WTC11 (cell line): ENCODE data around the gene IL24. TPM values are rescaled to one million over a fixed set of nuclear protein-coding genes. Genes with fewer than 3 reads are reported as not detected.

Source experiments
- ATAC-seq: fragments of 200-7000 bp; cut with Tn5 transposase; 2 replicates; pipeline ENCODE4 v1.10.0; 2021; ENCODE audit warnings: mild to moderate bottlenecking, moderate library complexity
- CTCF ChIA-PET: fragments of 300-600 bp; sonication (Branson Sonifier 250); formaldehyde crosslinking; loops from one replicate; lab custom pipeline; 2021; ENCODE audit warnings: antibody characterized with exemption; lab: Charles Lee
- POLR2A ChIA-PET: fragments of 350-600 bp; sonication (Branson Sonifier 250); formaldehyde crosslinking; loops from one replicate; lab custom pipeline; 2021; ENCODE audit warnings: antibody characterized with exemption; lab: Charles Lee
- DNase-seq: peaks from one replicate; pipeline ENCODE4 v3.0.0; 2021; ENCODE audit warnings: low spot score
- H3K27ac Mint-ChIP-seq: 2 replicates; pipeline ENCODE4 v1.8.0; 2021; ENCODE audit warnings: mixed read lengths
- H3K27me3 Mint-ChIP-seq: 2 replicates; pipeline ENCODE4 v1.8.0; 2021; ENCODE audit warnings: low read depth, mild to moderate bottlenecking, moderate library complexity, mixed read lengths
- H3K36me3 Mint-ChIP-seq: 2 replicates; pipeline ENCODE4 v1.8.0; 2021; ENCODE audit warnings: mixed read lengths
- H3K4me1 Mint-ChIP-seq: 2 replicates; pipeline ENCODE4 v1.8.0; 2022; ENCODE audit warnings: mixed read lengths
- H3K4me3 Mint-ChIP-seq: 2 replicates; pipeline ENCODE4 v1.8.0; 2021; ENCODE audit warnings: mild to moderate bottlenecking, moderate library complexity, mixed read lengths
- H3K9me3 Mint-ChIP-seq: 2 replicates; pipeline ENCODE4 v1.8.0; 2021; ENCODE audit warnings: mixed read lengths
- ARID4B ChIP-seq: sonication (generic); formaldehyde crosslinking; IDR thresholded peaks from 2 replicates; pipeline ENCODE4 v1.8.0; 2023; ENCODE audit warnings: missing genetic modification reagents, mild to moderate bottlenecking, borderline replicate concordance
- ATF1 ChIP-seq: sonication (generic); formaldehyde crosslinking; IDR thresholded peaks from 2 replicates; pipeline ENCODE4 v1.8.1; 2023; ENCODE audit warnings: mild to moderate bottlenecking, moderate library complexity, missing genetic modification reagents
- CTCF ChIP-seq: fragments of 200-600 bp; IDR thresholded peaks from 2 replicates; pipeline ENCODE4 v1.8.0; 2022; ENCODE audit warnings: antibody characterized with exemption
- ELF4 ChIP-seq: sonication (generic); formaldehyde crosslinking; IDR thresholded peaks from 2 replicates; pipeline ENCODE4 v1.8.1; 2022; ENCODE audit warnings: low read depth, mild to moderate bottlenecking, moderate library complexity, missing genetic modification reagents
- ESRRA ChIP-seq: sonication (generic); formaldehyde crosslinking; IDR thresholded peaks from 2 replicates; pipeline ENCODE4 v1.8.1; 2022; ENCODE audit warnings: mild to moderate bottlenecking, missing genetic modification reagents, borderline replicate concordance
- GABPB1 ChIP-seq: sonication (generic); formaldehyde crosslinking; IDR thresholded peaks from 2 replicates; pipeline ENCODE4 v1.8.1; 2023; ENCODE audit warnings: mild to moderate bottlenecking, missing genetic modification reagents
- KAT7 ChIP-seq: sonication (generic); formaldehyde crosslinking; IDR thresholded peaks from 2 replicates; pipeline ENCODE4 v1.8.1; 2023; ENCODE audit warnings: missing genetic modification reagents, mild to moderate bottlenecking, borderline replicate concordance
- MAX ChIP-seq: sonication (generic); formaldehyde crosslinking; IDR thresholded peaks from 2 replicates; pipeline ENCODE4 v1.8.0; 2022; ENCODE audit warnings: mild to moderate bottlenecking, missing genetic modification reagents
- MXD4 ChIP-seq: fragments of 250-450 bp; sonication (Bioruptor Pico); IDR thresholded peaks from 2 replicates; pipeline ENCODE4 v1.8.0; 2021; ENCODE audit warnings: mild to moderate bottlenecking, moderate library complexity, borderline replicate concordance
- OVOL2 ChIP-seq: fragments of 250-450 bp; sonication (Bioruptor Pico); IDR thresholded peaks from 2 replicates; pipeline ENCODE4 v1.9.0; 2021; ENCODE audit warnings: mild to moderate bottlenecking, borderline replicate concordance
- RELA ChIP-seq: sonication (generic); formaldehyde crosslinking; IDR thresholded peaks from 2 replicates; pipeline ENCODE4 v1.8.1; 2022; ENCODE audit warnings: missing genetic modification reagents, mild to moderate bottlenecking, borderline replicate concordance
- STAT6 ChIP-seq: sonication (generic); formaldehyde crosslinking; conservative IDR thresholded peaks from 2 replicates; pipeline ENCODE4 v1.8.1; 2023; ENCODE audit warnings: mild to moderate bottlenecking, low read depth, missing genetic modification reagents, moderate library complexity
- ZNF263 ChIP-seq: sonication (generic); formaldehyde crosslinking; IDR thresholded peaks from 2 replicates; pipeline ENCODE4 v1.8.1; 2022; ENCODE audit warnings: low read depth, mild to moderate bottlenecking, moderate library complexity, missing genetic modification reagents
- ZNF281 ChIP-seq: sonication (generic); formaldehyde crosslinking; IDR thresholded peaks from 2 replicates; pipeline ENCODE4 v1.8.0; 2023; ENCODE audit warnings: mild to moderate bottlenecking, missing genetic modification reagents
- ZNF423 ChIP-seq: fragments of 250-450 bp; sonication (Bioruptor Pico); IDR thresholded peaks from 2 replicates; pipeline ENCODE4 v2.1.2; 2022; ENCODE audit warnings: mild to moderate bottlenecking, moderate library complexity
- total RNA-seq: library from RNA; stranded (reverse); gene quantifications from 3 replicates; pipeline ENCODE4 v1.2.3, GENCODE V29; 2021

IL24 gene
- total RNA-seq, 1 experiment from 2014 or later = not detected

- no peak for TF ChIP-seq MXD4
- peak; percentile 75 for TF ChIP-seq ZNF423 (CRISPR knock-in tag)
- no peak for TF ChIP-seq OVOL2 (CRISPR knock-in tag)
- TF ChIP-seq ESRRA (CRISPR knock-in tag) = 0 out of 2 replicates have a peak, but pooled peaks have one; percentile 37
Measured at GRCh38 chr1:206909161-206909882, 12.1 kb downstream of the IL24 start (continued).

- peaks cover 51% of the 10 kb centered on the region for H3K27me3 Mint-ChIP-seq
- peak; percentile 21 for ATAC-seq
- POLR2A ChIA-PET = interaction anchor here (0.6 to 1.3 kb wide), 3 partner anchors 143 to 1967 kb away, joined by 3 to 4 read pairs (median 3); partner anchors contain the start of genes EIF2D and PFKFB2
Measured at GRCh38 chr1:206909883-206910318, 12.7 kb downstream of the IL24 start.

GRCh38 chr1:206911064-206911663 is 13.9 kb downstream of the IL24 start:
- DNase-seq (no peak), ATAC-seq (no peak)
- ChIA-PET CTCF (interaction anchor here (0.6 to 3.5 kb wide), 16 partner anchors 14 to 1669 kb away, joined by 3 to 58 read pairs (median 5); partner anchors contain the start of gene DYRK3), POLR2A (no interaction called here)
- TF ChIP-seq ARID4B = no peak
- TF ChIP-seq ZNF263 (CRISPR knock-in tag) = no peak
- TF ChIP-seq MAX = no peak
- TF ChIP-seq KAT7 = no peak
- no peak for TF ChIP-seq ATF1 (CRISPR knock-in tag)
- TF ChIP-seq STAT6 = no peak
- TF ChIP-seq CTCF = peak; percentile 86
- no peak for TF ChIP-seq ELF4 (CRISPR knock-in tag)
- Mint-ChIP-seq H3K4me3 (peak overlapping the region; percentile 70), H3K9me3 (no peaks in the 10 kb centered on the region), H3K27ac (no peak overlapping the region), H3K27me3 (peaks cover 49% of the 10 kb centered on the region), H3K4me1 (peaks cover 12% of the 10 kb centered on the region), H3K36me3 (no peaks in the 10 kb centered on the region)

More at GRCh38 chr1:206909883-206910318, 12.7 kb downstream of the IL24 start:
- H3K36me3 Mint-ChIP-seq = no peaks in the 10 kb centered on the region
- peaks cover 12% of the 10 kb centered on the region for H3K4me1 Mint-ChIP-seq
- peak overlapping the region; percentile 70 for H3K4me3 Mint-ChIP-seq
- CTCF ChIA-PET = interaction anchor here (0.9 to 3.4 kb wide), 28 partner anchors 14 to 279 kb away, joined by 3 to 26 read pairs (median 4); partner anchors contain the start of genes C1orf116, DYRK3, IL20 and PFKFB2
- no peak overlapping the region for H3K27ac Mint-ChIP-seq
- 0 out of 2 replicates have a peak, but pooled peaks have one; percentile 9 for TF ChIP-seq RELA (CRISPR knock-in tag)
- no peak for TF ChIP-seq ZNF281 (CRISPR knock-in tag)
- TF ChIP-seq GABPB1 (CRISPR knock-in tag) = no peak
- H3K9me3 Mint-ChIP-seq = no peaks in the 10 kb centered on the region
- DNase-seq = no peak
